ENCODE measurements around the gene PDE6A.

The PDE6A gene

DNA sequence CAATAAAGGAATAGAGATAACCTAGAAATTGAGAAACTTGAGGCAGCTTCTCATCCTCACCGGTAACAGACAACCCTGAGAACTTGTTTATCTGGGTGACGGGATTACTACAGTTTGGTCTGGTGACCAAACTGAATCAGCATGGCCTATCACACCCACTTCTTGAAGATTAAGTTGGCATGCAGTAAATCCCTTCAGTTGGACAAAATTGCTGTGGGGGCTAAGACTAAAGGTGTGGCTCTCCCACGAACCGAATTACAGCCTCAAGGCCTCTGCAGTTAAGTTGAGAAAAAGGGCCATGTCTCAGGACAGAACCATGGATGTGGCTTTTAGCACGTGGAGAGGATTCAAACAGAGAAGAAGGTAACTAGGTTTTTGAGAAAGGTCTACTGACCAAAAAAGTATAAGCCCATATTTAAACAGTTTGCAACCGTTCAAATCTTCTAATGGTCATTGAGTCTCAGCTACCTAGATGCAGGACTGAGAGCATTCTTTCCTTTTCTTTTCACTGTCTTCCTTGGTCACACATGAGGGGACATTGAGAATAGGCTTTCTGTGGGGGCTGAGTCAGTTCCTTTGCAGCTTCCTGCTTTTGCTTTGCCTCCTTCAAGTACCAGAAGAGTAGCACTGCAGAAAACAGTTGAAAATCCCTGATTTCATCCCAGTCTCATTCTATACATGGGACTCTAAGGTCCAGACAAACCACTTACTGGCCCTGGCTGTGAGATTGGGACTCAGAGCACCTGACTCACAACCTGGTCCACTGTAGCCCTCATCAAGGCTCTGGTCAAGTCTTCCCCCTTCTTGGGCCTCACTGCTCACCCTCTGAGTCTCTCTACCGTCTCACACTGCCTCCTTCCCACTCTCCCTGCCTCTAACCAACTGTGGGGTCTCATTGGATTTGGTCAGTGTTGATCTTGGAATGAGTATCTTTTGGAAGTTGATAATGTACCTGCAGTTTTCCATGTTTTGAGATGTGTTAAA lies 30.9 kb downstream of the PDE6A start:
- Histone ChIP-seq H3K36me3 (ENCODE audit: control insufficient read depth in 5 of 5, insufficient read depth in 5 of 5, low read length in 5 of 5) (no peaks in the 10 kb centered on the region), H3K27ac (ENCODE audit: low read depth, low read length) (no peak overlapping the region), H3K27me3 (ENCODE audit: control insufficient read depth in 5 of 5, insufficient read depth in 4 of 5, low read length in 5 of 5) (peaks cover 0 to 4% (median 3%) of the 10 kb centered on the region in 5 donors), H3K9ac (ENCODE audit: low read length in 5 of 5) (no peak overlapping the region), H3K9me3 (ENCODE audit: control insufficient read depth in 5 of 5, low read length in 5 of 5) (no peaks in the 10 kb centered on the region), H3K4me1 (ENCODE audit: control insufficient read depth in 5 of 5, insufficient read depth in 5 of 5, low read length in 5 of 5) (no peaks in the 10 kb centered on the region), H3K4me3 (ENCODE audit: low read depth in 1 of 5, low read length in 5 of 5) (no peak overlapping the region)

DNA sequence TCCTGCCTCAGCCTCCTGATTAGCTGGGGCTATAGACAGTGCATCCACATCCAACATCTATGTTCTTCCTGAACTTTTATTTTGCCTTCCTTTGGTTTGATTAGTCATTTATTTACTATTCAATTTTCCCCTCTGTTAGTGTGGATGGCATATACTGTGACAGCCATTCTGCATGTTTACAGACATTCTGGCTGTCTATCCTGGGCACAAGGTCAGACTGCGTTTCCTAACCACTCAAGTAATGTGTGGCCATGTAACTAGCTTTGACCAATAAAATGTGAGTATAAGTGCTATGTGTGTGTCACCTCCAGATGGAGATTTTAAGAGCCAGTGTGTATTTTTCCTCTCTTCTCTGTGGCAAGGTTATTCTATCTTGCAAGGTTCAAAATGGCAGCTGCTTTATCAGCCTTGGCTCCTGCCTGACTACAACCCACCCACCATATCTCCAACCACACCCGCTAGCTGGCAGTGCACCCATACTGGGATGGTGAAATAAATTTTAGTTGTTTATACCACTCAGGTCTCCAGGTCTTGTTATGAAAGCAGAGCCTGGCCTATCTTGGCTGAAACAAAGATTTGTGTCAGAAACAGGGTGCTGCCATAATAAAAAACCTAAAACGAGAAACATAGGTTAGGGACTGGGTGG lies 32.2 kb downstream of the PDE6A start:
- Histone ChIP-seq H3K4me1 (ENCODE audit: control insufficient read depth in 5 of 5, insufficient read depth in 5 of 5, low read length in 5 of 5) (no peaks in the 10 kb centered on the region), H3K36me3 (ENCODE audit: control insufficient read depth in 5 of 5, insufficient read depth in 5 of 5, low read length in 5 of 5) (no peaks in the 10 kb centered on the region), H3K27me3 (ENCODE audit: control insufficient read depth in 5 of 5, insufficient read depth in 4 of 5, low read length in 5 of 5) (peaks cover 0 to 4% (median 0%) of the 10 kb centered on the region in 5 donors), H3K4me3 (ENCODE audit: low read depth in 1 of 5, low read length in 5 of 5) (no peak overlapping the region), H3K27ac (ENCODE audit: low read depth, low read length) (no peak overlapping the region), H3K9ac (ENCODE audit: low read length in 5 of 5) (no peak overlapping the region), H3K9me3 (ENCODE audit: control insufficient read depth in 5 of 5, low read length in 5 of 5) (no peaks in the 10 kb centered on the region)

DNA sequence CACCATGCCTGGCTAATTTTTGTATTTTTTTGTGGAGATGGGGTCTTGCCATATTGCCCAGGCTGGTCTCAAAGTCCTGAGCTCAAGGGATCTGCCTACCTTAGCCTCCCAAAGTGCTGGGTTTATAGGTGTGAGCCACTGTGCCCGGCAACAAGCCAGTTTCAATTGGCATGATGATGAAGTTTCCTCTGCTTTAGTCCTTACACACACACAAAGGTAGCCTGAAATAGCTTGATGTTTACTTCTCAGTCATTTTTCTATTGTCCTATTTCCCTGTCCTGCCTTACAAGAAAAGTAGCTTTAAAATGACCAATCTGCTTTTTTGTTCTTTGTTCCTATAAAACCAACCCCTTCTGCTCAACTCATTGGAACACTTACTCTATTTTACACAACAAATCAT lies 33.6 kb downstream of the PDE6A start:
- Histone ChIP-seq H3K4me3 (ENCODE audit: low read depth in 1 of 5, low read length in 5 of 5) (no peak overlapping the region), H3K9me3 (ENCODE audit: control insufficient read depth in 5 of 5, low read length in 5 of 5) (no peaks in the 10 kb centered on the region), H3K36me3 (ENCODE audit: control insufficient read depth in 5 of 5, insufficient read depth in 5 of 5, low read length in 5 of 5) (no peaks in the 10 kb centered on the region), H3K27me3 (ENCODE audit: control insufficient read depth in 5 of 5, insufficient read depth in 4 of 5, low read length in 5 of 5) (peaks cover 0 to 4% (median 0%) of the 10 kb centered on the region in 5 donors), H3K27ac (ENCODE audit: low read depth, low read length) (no peak overlapping the region), H3K9ac (ENCODE audit: low read length in 5 of 5) (no peak overlapping the region), H3K4me1 (ENCODE audit: control insufficient read depth in 5 of 5, insufficient read depth in 5 of 5, low read length in 5 of 5) (no peaks in the 10 kb centered on the region)

DNA sequence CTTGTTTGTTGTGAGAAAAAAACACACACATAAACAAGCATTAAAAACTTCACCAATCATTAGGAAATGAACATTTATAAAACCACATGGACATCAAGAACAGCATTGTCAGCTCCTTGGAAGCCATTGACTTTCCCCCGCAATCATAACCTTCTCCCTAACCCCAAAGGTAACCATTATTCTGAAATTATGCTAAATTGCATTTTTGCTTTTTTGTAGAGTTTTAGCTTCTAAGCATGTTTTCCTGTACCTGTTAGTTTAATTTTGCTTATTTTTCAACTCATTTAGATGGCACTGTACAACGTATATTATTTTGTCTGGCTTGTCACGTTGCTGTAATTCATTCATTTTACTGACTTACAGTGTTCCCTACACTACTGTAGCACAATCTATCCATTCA lies 36.8 kb downstream of the PDE6A start:
- Histone ChIP-seq H3K4me1 (ENCODE audit: control insufficient read depth in 5 of 5, insufficient read depth in 5 of 5, low read length in 5 of 5) (peaks cover 0 to 5% (median 0%) of the 10 kb centered on the region in 5 donors), H3K9me3 (ENCODE audit: control insufficient read depth in 5 of 5, low read length in 5 of 5) (no peaks in the 10 kb centered on the region), H3K9ac (ENCODE audit: low read length in 5 of 5) (no peak overlapping the region), H3K4me3 (ENCODE audit: low read depth in 1 of 5, low read length in 5 of 5) (no peak overlapping the region), H3K27ac (ENCODE audit: low read depth, low read length) (no peak overlapping the region), H3K27me3 (ENCODE audit: control insufficient read depth in 5 of 5, insufficient read depth in 4 of 5, low read length in 5 of 5) (peaks cover 0 to 4% (median 0%) of the 10 kb centered on the region in 5 donors), H3K36me3 (ENCODE audit: control insufficient read depth in 5 of 5, insufficient read depth in 5 of 5, low read length in 5 of 5) (no peaks in the 10 kb centered on the region)

DNA sequence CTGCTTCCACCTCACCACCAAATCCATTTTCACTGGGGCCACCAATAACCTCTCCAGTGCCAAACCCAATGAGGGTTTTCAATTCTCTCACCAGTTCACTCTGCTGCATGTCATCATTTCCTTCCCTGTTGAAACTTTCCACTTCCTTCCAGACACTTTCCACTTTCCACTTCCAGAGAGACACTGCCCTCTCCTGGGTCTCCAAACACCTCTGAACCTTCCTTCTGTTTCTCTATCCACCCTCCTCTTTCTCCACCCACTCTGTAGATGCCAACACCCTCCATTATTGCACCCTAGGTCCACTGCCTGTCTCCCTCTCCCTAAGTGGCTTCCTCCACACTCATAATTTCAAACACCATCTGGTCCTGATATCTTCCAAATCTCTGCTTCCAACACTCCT lies 39.6 kb downstream of the PDE6A start:
- Histone ChIP-seq H3K9me3 (ENCODE audit: control insufficient read depth in 5 of 5, low read length in 5 of 5) (no peaks in the 10 kb centered on the region), H3K4me1 (ENCODE audit: control insufficient read depth in 5 of 5, insufficient read depth in 5 of 5, low read length in 5 of 5) (peaks cover 0 to 5% (median 0%) of the 10 kb centered on the region in 5 donors), H3K4me3 (ENCODE audit: low read depth in 1 of 5, low read length in 5 of 5) (no peak overlapping the region), H3K27ac (ENCODE audit: low read depth, low read length) (no peak overlapping the region), H3K36me3 (ENCODE audit: control insufficient read depth in 5 of 5, insufficient read depth in 5 of 5, low read length in 5 of 5) (no peaks in the 10 kb centered on the region), H3K27me3 (ENCODE audit: control insufficient read depth in 5 of 5, insufficient read depth in 4 of 5, low read length in 5 of 5) (no peaks in the 10 kb centered on the region), H3K9ac (ENCODE audit: low read length in 5 of 5) (no peak overlapping the region)

DNA sequence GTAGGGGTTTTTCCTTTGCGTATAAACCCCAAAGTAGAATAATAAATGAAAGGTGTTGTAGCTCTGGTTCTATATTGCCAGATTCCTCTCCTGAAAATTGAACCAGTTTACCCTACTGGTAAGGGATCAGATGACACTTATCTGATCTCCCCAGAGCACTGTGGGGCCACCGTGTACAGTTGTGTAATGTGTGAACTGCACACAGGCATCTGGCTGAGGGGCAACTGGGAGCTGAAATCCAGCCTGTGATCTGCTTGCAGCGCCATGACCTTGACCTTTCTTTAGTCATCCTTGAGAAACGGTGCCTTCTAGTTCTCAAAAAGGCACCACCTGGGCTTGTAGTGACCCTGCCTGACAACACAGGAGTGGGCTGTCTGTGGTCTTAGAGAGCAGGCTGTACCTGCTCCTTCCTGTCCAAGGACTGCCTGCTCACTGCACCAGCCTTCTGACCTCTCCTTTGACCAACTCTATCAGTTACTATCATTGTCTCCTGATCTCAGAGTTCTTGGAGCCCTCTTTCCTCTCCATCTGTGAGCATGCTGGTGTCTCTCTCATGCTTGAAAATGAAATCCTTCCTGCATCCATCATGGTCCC lies 40.2 kb downstream of the PDE6A start:
- Histone ChIP-seq H3K36me3 (ENCODE audit: control insufficient read depth in 5 of 5, insufficient read depth in 5 of 5, low read length in 5 of 5) (no peaks in the 10 kb centered on the region), H3K9ac (ENCODE audit: low read length in 5 of 5) (no peak overlapping the region), H3K27ac (ENCODE audit: low read depth, low read length) (no peak overlapping the region), H3K4me3 (ENCODE audit: low read depth in 1 of 5, low read length in 5 of 5) (no peak overlapping the region), H3K27me3 (ENCODE audit: control insufficient read depth in 5 of 5, insufficient read depth in 4 of 5, low read length in 5 of 5) (no peaks in the 10 kb centered on the region), H3K9me3 (ENCODE audit: control insufficient read depth in 5 of 5, low read length in 5 of 5) (no peaks in the 10 kb centered on the region), H3K4me1 (ENCODE audit: control insufficient read depth in 5 of 5, insufficient read depth in 5 of 5, low read length in 5 of 5) (peaks cover 0 to 5% (median 0%) of the 10 kb centered on the region in 5 donors)

DNA sequence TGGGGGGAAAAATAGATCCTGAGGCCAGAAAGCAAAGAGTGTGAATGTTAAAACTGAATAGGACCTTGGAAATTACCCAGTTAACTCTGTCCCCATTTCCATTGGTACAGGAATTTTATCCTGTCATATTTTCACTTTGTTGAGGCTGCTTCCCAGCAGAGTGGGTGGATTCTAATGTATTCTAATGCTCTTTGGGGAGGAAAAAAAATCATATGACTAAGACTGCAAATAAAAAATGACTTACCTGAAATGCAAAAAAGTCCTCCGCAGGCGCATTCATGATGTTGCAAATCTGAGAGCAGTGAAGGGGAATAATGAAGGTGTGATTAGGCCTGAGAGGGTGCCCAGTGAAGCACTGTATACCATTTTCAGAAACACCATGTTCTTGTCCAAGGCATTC lies 41.2 kb downstream of the PDE6A start:
- Histone ChIP-seq H3K27ac (ENCODE audit: low read depth, low read length) (no peak overlapping the region), H3K9ac (ENCODE audit: low read length in 5 of 5) (no peak overlapping the region), H3K27me3 (ENCODE audit: control insufficient read depth in 5 of 5, insufficient read depth in 4 of 5, low read length in 5 of 5) (no peaks in the 10 kb centered on the region)

DNA sequence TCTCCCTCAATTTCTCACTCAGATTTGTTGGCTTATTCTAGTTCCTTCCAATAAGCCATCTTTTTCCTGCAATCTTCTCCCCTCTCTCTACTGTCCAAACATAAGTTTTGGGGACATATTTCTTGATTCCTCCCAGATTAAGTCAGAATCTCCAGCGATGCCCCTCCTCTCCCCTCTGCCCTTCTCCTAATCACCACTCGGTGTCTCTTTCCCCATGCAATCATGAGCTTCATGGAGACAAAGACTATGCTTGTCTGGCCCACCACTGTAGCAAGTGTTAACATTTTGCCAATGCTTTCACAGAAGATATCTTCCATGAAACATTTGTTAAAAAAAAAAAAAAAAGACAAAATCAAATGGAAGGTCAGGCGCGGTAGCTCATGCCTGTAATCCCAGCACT lies 42.4 kb downstream of the PDE6A start:
- H3K27ac ChIP-seq (ENCODE audit: low read depth, low read length): no peak overlapping the region
- H3K9me3 ChIP-seq (ENCODE audit: control insufficient read depth in 5 of 5, low read length in 5 of 5): no peaks in the 10 kb centered on the region
- H3K27me3 ChIP-seq (ENCODE audit: control insufficient read depth in 5 of 5, insufficient read depth in 4 of 5, low read length in 5 of 5): peaks cover 0 to 4% (median 0%) of the 10 kb centered on the region in 5 donors
- no peak overlapping the region for H3K4me3 ChIP-seq (ENCODE audit: low read depth in 1 of 5, low read length in 5 of 5)
- H3K4me1 ChIP-seq (ENCODE audit: control insufficient read depth in 5 of 5, insufficient read depth in 5 of 5, low read length in 5 of 5): peaks cover 0 to 5% (median 0%) of the 10 kb centered on the region in 5 donors
- no peak overlapping the region for H3K9ac ChIP-seq (ENCODE audit: low read length in 5 of 5)
- no peaks in the 10 kb centered on the region for H3K36me3 ChIP-seq (ENCODE audit: control insufficient read depth in 5 of 5, insufficient read depth in 5 of 5, low read length in 5 of 5)

More for the DNA sequence above, 41.2 kb downstream of the PDE6A start:
- Histone ChIP-seq H3K9me3 (ENCODE audit: control insufficient read depth in 5 of 5, low read length in 5 of 5) (no peaks in the 10 kb centered on the region), H3K4me3 (ENCODE audit: low read depth in 1 of 5, low read length in 5 of 5) (no peak overlapping the region), H3K4me1 (ENCODE audit: control insufficient read depth in 5 of 5, insufficient read depth in 5 of 5, low read length in 5 of 5) (peaks cover 0 to 5% (median 0%) of the 10 kb centered on the region in 5 donors), H3K36me3 (ENCODE audit: control insufficient read depth in 5 of 5, insufficient read depth in 5 of 5, low read length in 5 of 5) (no peaks in the 10 kb centered on the region)

DNA sequence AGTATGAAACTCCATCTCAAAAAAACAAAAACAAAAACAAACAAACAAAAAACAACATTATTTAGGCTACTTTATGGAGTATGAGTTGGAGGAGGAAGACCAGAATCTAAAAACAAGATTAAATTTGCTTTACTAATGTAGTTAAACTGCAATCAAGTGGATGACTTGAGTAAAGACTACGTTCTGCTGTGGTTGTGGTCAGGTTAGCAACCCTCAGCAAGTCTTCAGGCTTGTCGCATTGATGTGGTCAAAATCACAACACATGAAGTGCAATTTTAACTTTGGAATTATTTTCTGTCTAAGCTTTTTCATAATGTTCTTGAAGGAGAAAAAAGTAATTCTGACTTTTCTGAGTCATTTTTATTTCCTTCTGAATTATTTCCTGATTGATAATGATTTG lies 43.1 kb downstream of the PDE6A start:
- H3K27ac ChIP-seq (ENCODE audit: low read depth, low read length): no peak overlapping the region
- H3K4me1 ChIP-seq (ENCODE audit: control insufficient read depth in 5 of 5, insufficient read depth in 5 of 5, low read length in 5 of 5): peaks cover 0 to 5% (median 0%) of the 10 kb centered on the region in 5 donors
- H3K9me3 ChIP-seq (ENCODE audit: control insufficient read depth in 5 of 5, low read length in 5 of 5): no peaks in the 10 kb centered on the region
- no peak overlapping the region for H3K9ac ChIP-seq (ENCODE audit: low read length in 5 of 5)
- H3K36me3 ChIP-seq (ENCODE audit: control insufficient read depth in 5 of 5, insufficient read depth in 5 of 5, low read length in 5 of 5): no peaks in the 10 kb centered on the region
- H3K4me3 ChIP-seq (ENCODE audit: low read depth in 1 of 5, low read length in 5 of 5): no peak overlapping the region
- peaks cover 0 to 6% (median 0%) of the 10 kb centered on the region in 5 donors for H3K27me3 ChIP-seq (ENCODE audit: control insufficient read depth in 5 of 5, insufficient read depth in 4 of 5, low read length in 5 of 5)

DNA sequence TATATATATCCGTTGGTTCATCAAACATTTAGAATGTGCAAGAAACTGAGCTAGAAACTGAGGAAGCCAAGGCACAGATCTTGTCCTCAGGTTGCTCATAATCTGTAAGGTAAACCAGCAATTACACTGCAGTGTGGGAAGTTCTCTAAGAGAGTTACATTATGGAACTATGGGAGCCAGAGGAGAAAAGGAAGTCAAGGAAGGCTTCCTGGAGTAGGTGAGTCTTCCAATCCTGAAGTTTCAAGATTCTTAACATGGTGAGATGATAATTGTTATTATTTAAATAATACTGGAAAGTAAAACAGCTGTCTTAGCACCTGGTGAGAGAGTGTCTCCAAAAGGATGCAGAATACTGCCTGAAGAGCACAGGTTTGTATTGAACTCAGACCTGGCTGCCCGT lies 44.2 kb downstream of the PDE6A start:
- no peaks in the 10 kb centered on the region for H3K36me3 ChIP-seq (ENCODE audit: control insufficient read depth in 5 of 5, insufficient read depth in 5 of 5, low read length in 5 of 5)
- no peak overlapping the region for H3K27ac ChIP-seq (ENCODE audit: low read depth, low read length)
- H3K9ac ChIP-seq (ENCODE audit: low read length in 5 of 5): no peak overlapping the region

More for the DNA sequence above, 44.2 kb downstream of the PDE6A start:
- H3K9me3 ChIP-seq (ENCODE audit: control insufficient read depth in 5 of 5, low read length in 5 of 5): no peaks in the 10 kb centered on the region
- H3K4me3 ChIP-seq (ENCODE audit: low read depth in 1 of 5, low read length in 5 of 5): no peak overlapping the region
- peaks cover 0 to 5% (median 0%) of the 10 kb centered on the region in 5 donors for H3K4me1 ChIP-seq (ENCODE audit: control insufficient read depth in 5 of 5, insufficient read depth in 5 of 5, low read length in 5 of 5)
- H3K27me3 ChIP-seq (ENCODE audit: control insufficient read depth in 5 of 5, insufficient read depth in 4 of 5, low read length in 5 of 5): peaks cover 0 to 6% (median 0%) of the 10 kb centered on the region in 5 donors
